Measurements from ENCODE around the gene PNKD. TPM values are rescaled to one million over a fixed set of nuclear protein-coding genes. Genes with fewer than 3 reads are reported as not detected.

Gene PNKD
- total and polyA plus RNA-seq, 2 of the 8 experiments (the other 6 are each of a cell fraction or from before 2014, with no cell fraction given): 43.9 to 65.4 TPM

DNA sequence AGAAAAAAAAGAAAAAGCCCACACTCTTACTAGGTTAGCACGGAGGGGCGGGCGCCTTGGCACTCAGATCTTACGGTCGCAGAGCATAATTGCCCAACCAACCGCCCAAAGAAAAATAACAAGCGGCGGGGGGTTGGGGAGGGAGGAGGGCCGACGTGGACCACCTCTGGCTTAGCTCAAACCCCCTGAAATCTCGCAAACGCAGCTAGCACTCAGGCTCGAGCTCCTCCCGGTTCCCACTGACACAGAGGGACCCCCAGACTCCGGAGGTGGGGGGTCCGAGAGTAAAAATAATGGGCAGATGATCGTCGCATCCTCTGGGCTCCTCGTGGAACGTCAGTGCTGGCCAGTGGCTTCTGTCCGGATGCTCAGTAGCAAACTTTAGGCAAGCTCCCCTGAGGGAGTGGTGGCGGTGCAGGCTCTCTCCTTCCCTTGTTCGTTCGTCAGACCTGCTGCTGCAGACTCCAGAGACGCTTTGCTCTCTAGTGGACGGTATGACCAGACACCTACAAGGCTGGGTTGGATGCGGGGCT, 98.4 kb downstream of the PNKD start:
- no peak overlapping the region for H2BK20ac ChIP-seq (ENCODE audit: low read length)
- ChIA-PET CTCF (ENCODE audit: partially characterized antibody) (interaction anchor here (1.0 to 3.9 kb wide), 8 partner anchors 9 to 97 kb away, joined by 4 to 19 read pairs (median 6); partner anchors contain the start of gene CATIP), POLR2A (ENCODE audit: partially characterized antibody) (interaction anchor here (0.9 to 1.3 kb wide), 3 partner anchors 9 to 18 kb away, joined by 3 read pairs; no protein-coding TSS in a partner anchor)
- no peak overlapping the region for H2AFZ ChIP-seq (ENCODE audit: low read length)
- peak overlapping the region; percentile 45 to 68; a peak in 2 of 4 replicates for H3K4me2 ChIP-seq (ENCODE audit: insufficient read depth in 1 of 2, low read depth in 2 of 2, low read length in 2 of 2)
- no peak overlapping the region for H2BK120ac ChIP-seq (replicated peaks; ENCODE audit: low read depth, low read length)
- FAIRE-seq: no peak
- no peak overlapping the region for H3K14ac ChIP-seq (ENCODE audit: insufficient read length)
- no peaks in the 10 kb centered on the region for H3K36me3 ChIP-seq (ENCODE audit: control insufficient read depth in 2 of 4, insufficient read depth in 4 of 4, low read length in 3 of 4)
- peaks cover 7% of the 10 kb centered on the region; the same call in 1 of the 2 replicates for H3K23me2 ChIP-seq (ENCODE audit: low read depth, low read length)
- peak in 1 of 2 experiments; percentile 54 for DNase-seq (ENCODE audit: low read depth in 1 of 2, low spot score in 2 of 2)
- H3K4ac ChIP-seq (replicated peaks; ENCODE audit: insufficient read length, low read depth, low read length): no peak overlapping the region
- no peak overlapping the region; the same call in 1 of the 2 replicates for H3K18ac ChIP-seq (ENCODE audit: extremely low read depth, low read length)
- H3K56ac ChIP-seq (replicated peaks; ENCODE audit: insufficient read length, low read depth, low read length): no peak overlapping the region
- H2AK5ac ChIP-seq (ENCODE audit: low read depth, low read length): no peak overlapping the region
- peak overlapping the region; percentile 22; the same call in 1 of the 2 replicates for H4K8ac ChIP-seq (ENCODE audit: extremely low read depth, insufficient read depth, low read length)
- TF ChIP-seq CTBP2 (IDR thresholded peaks at IDR 0.05; ENCODE audit: borderline replicate concordance, insufficient read depth, insufficient read length, low read length) (no peak), HDAC2 (IDR thresholded peaks at IDR 0.05; ENCODE audit: borderline replicate concordance in 1 of 2, low read depth in 2 of 2, low read length in 2 of 2) (no peak), RAD21 (IDR thresholded peaks at IDR 0.05 in 1 of 2, conservative IDR thresholded peaks at IDR 0.05 in 1 of 2; ENCODE audit: low read depth in 2 of 2, low read length in 2 of 2) (0 out of 4 replicates have a peak, but pooled peaks of 1 of the 2 experiments have one; percentile 11), RNF2 (IDR thresholded peaks at IDR 0.05; ENCODE audit: borderline replicate concordance, low read depth, low read length, missing control alignments, poor library complexity, severe bottlenecking) (no peak)
- TF ChIP-seq, protein P1, sequence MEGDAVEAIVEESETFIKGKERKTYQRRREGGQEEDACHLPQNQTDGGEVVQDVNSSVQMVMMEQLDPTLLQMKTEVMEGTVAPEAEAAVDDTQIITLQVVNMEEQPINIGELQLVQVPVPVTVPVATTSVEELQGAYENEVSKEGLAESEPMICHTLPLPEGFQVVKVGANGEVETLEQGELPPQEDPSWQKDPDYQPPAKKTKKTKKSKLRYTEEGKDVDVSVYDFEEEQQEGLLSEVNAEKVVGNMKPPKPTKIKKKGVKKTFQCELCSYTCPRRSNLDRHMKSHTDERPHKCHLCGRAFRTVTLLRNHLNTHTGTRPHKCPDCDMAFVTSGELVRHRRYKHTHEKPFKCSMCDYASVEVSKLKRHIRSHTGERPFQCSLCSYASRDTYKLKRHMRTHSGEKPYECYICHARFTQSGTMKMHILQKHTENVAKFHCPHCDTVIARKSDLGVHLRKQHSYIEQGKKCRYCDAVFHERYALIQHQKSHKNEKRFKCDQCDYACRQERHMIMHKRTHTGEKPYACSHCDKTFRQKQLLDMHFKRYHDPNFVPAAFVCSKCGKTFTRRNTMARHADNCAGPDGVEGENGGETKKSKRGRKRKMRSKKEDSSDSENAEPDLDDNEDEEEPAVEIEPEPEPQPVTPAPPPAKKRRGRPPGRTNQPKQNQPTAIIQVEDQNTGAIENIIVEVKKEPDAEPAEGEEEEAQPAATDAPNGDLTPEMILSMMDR (IDR thresholded peaks at IDR 0.05; ENCODE audit: control extremely low read depth in 1 of 3, insufficient read depth in 1 of 3, low read depth in 1 of 3, low read length in 3 of 3): peak in 1 of 3 experiments; percentile 3; a peak in 1 of 4 replicates
- H3K9ac ChIP-seq (replicated peaks in 1 of 4; ENCODE audit: extremely low read depth in 1 of 4, low read depth in 3 of 4, low read length in 3 of 4): no peak overlapping the region; a peak in 1 of 7 replicates
- H4K91ac ChIP-seq (replicated peaks; ENCODE audit: insufficient read length, low read length): no peak overlapping the region
- no peak overlapping the region; the same call in 1 of the 2 replicates for H2BK5ac ChIP-seq (ENCODE audit: low read depth, low read length)
- H2BK12ac ChIP-seq (ENCODE audit: low read depth, low read length): no peak overlapping the region
- no peaks in the 10 kb centered on the region for H3K9me3 ChIP-seq (ENCODE audit: insufficient read depth in 2 of 2, low read depth in 1 of 2, low read length in 1 of 2)
- no peaks in the 10 kb centered on the region for H3K79me2 ChIP-seq (ENCODE audit: control insufficient read depth in 1 of 2, insufficient read depth in 2 of 2, low read length in 2 of 2)
- H4K5ac ChIP-seq (ENCODE audit: insufficient read length, low read depth, low read length): no peak overlapping the region
- peaks cover 0 to 3% (median 0%) of the 10 kb centered on the region in 4 experiments; a peak in 3 of 7 replicates for H3K4me1 ChIP-seq (replicated peaks in 1 of 4; ENCODE audit: control insufficient read depth in 3 of 4, insufficient read depth in 4 of 4, low read length in 3 of 4)
- 57% methylated on average over 23 of the region's 27 CpGs; no CpG with 5 or more reads in 1 of the 2 experiments for WGBS, 2 experiments (ENCODE audit: extremely low coverage in 1 of 2, insufficient coverage in 1 of 2, insufficient read length in 1 of 2, insufficient replicate concordance in 2 of 2, low coverage in 1 of 2, low lambda C conversion rate in 2 of 2, missing lambda C conversion rate in 1 of 2)
- no peaks in the 10 kb centered on the region for H3K79me1 ChIP-seq (ENCODE audit: low read depth, low read length)
- H3K23ac ChIP-seq (ENCODE audit: insufficient read length): no peak overlapping the region
- no peaks in the 10 kb centered on the region for H4K20me1 ChIP-seq (replicated peaks in 1 of 2; ENCODE audit: control insufficient read depth in 1 of 2, insufficient read depth in 2 of 2, low read length in 2 of 2)
- H3K27ac ChIP-seq (ENCODE audit: low read depth, low read length): no peak overlapping the region
- no peaks in the 10 kb centered on the region for H3K27me3 ChIP-seq (replicated peaks in 1 of 4; ENCODE audit: control insufficient read depth in 3 of 4, extremely low read depth in 1 of 4, insufficient read depth in 3 of 4, low read length in 3 of 4)
- peak overlapping the region in 2 of 4 experiments; percentile 26 to 40; a peak in 2 of 8 replicates for H3K4me3 ChIP-seq (ENCODE audit: extremely low read depth in 1 of 4, insufficient read depth in 2 of 4, low read depth in 3 of 4, low read length in 4 of 4)
- no peak overlapping the region for H2BK15ac ChIP-seq (ENCODE audit: low read length)
